ENCODE results near the gene OLA1. TPM values are rescaled to one million over a fixed set of nuclear protein-coding genes. Genes with fewer than 3 reads are reported as not detected.

OLA1 gene
- total and polyA plus RNA-seq, 9 of the 15 experiments (the other 6 are each of a cell fraction or from before 2014, with no cell fraction given) = 208 to 353 (median 225) TPM

- TF ChIP-seq ARID3B (CRISPR knock-in tag; IDR thresholded peaks at IDR 0.05; ENCODE audit: borderline replicate concordance) (no peak), ZNF609 (CRISPR knock-in tag; IDR thresholded peaks at IDR 0.05; ENCODE audit: borderline replicate concordance) (no peak), HNRNPH1 (optimal IDR thresholded peaks at IDR 0.05; ENCODE audit: low read depth, low read length) (no peak), POLR3A (IDR thresholded peaks at IDR 0.05; ENCODE audit: borderline replicate concordance, extremely low read depth, insufficient read depth, insufficient read length) (no peak), HNRNPLL (IDR thresholded peaks at IDR 0.05; ENCODE audit: low read depth, low read length, poor library complexity, severe bottlenecking) (no peak), FOXJ3 (CRISPR knock-in tag; IDR thresholded peaks at IDR 0.05) (no peak), PREB (CRISPR knock-in tag; IDR thresholded peaks at IDR 0.05) (no peak), ZNF324 (CRISPR knock-in tag; IDR thresholded peaks at IDR 0.05) (no peak), PCBP1 (IDR thresholded peaks at IDR 0.05; ENCODE audit: low read depth, low read length, poor library complexity, severe bottlenecking) (no peak), KDM1A (IDR thresholded peaks at IDR 0.05) (no peak), HOMEZ (CRISPR knock-in tag; IDR thresholded peaks at IDR 0.05) (no peak), TCF7L2 (IDR thresholded peaks at IDR 0.05; ENCODE audit: low read depth, low read length) (no peak), XRCC5 (IDR thresholded peaks at IDR 0.05; ENCODE audit: low read depth, low read length) (0 out of 2 replicates have a peak, but pooled peaks have one; percentile 46), NRF1 (conservative IDR thresholded peaks at IDR 0.05 in 1 of 2, IDR thresholded peaks at IDR 0.05 in 1 of 2) (no peak), HCFC1 (IDR thresholded peaks at IDR 0.05; ENCODE audit: low read depth, low read length) (no peak), ZNF311 (CRISPR knock-in tag; IDR thresholded peaks at IDR 0.05) (no peak)
Observed at GRCh38 chr2:174035981-174036742, 212.2 kb downstream of the OLA1 start (continued).

Measured in K562 (cell line).